BLaER1 treated with 17β-estradiol and CSF1 and Interleukin-3, amounts not matched to agents 10 nM and 100 nM (cell line): ENCODE data around the gene PVR.
"Not testable (repeated sequence)": the region's sequence is repeated elsewhere in the genome, so short reads cannot be mapped to it uniquely, and the experiment has no call there.

ENCODE experiments used
- H3K27ac ChIP-seq, 11 experiments: shearing (Covaris generic); formaldehyde crosslinking; 2 replicates each; pipeline ENCODE4 v1.8.1; 2022
- H3K27me3 ChIP-seq, 11 experiments: shearing (Covaris generic); formaldehyde crosslinking; 2 replicates each; pipeline ENCODE4 v1.8.1; 2022
- H3K36me3 ChIP-seq, 11 experiments: shearing (Covaris generic); formaldehyde crosslinking; 2 replicates each; pipeline ENCODE4 v1.8.1; 2022
- H3K4me1 ChIP-seq, 10 experiments: shearing (Covaris generic); formaldehyde crosslinking; 2 replicates each; pipeline ENCODE4 v1.8.1; 2022
- H3K4me2 ChIP-seq, 11 experiments: shearing (Covaris generic); formaldehyde crosslinking; 2 replicates each; pipeline ENCODE4 v1.8.1; 2022
- H3K4me3 ChIP-seq, 10 experiments: shearing (Covaris generic); formaldehyde crosslinking; 2 replicates each; pipeline ENCODE4 v1.8.1; 2022
- H3K9ac ChIP-seq, 11 experiments: shearing (Covaris generic); formaldehyde crosslinking; 2 replicates each; pipeline ENCODE4 v1.8.1; 2022
- H3K9me3 ChIP-seq, 11 experiments: shearing (Covaris generic); formaldehyde crosslinking; replicated peaks in 1 of 11; 2 replicates each; pipeline ENCODE4 v1.8.1; 2022
- H4K20me1 ChIP-seq, 11 experiments: shearing (Covaris generic); formaldehyde crosslinking; 2 replicates each; pipeline ENCODE4 v1.8.1; 2022
- Cebpa-rat ChIP-seq, 11 experiments: shearing (Covaris generic); IDR thresholded peaks; 2 replicates each; pipeline ENCODE4 v1.8.1; 2022

The PVR gene

GRCh38 chr19:44661205-44661604, 17.5 kb downstream of the PVR start:
- Histone ChIP-seq H3K9me3 (no peaks in the 10 kb centered on the region), H3K4me2 (no peak overlapping the region), H3K4me3 (no peak overlapping the region), H3K9ac (no peak overlapping the region), H3K4me1 (peaks cover 0 to 7% (median 0%) of the 10 kb centered on the region in 10 experiments; a peak in 5 of 20 replicates), H3K27ac (no peak overlapping the region), H4K20me1 (no peaks in the 10 kb centered on the region; a peak in 2 of 22 replicates), H3K27me3 (no peaks in the 10 kb centered on the region), H3K36me3 (peaks cover 0 to 62% (median 16%) of the 10 kb centered on the region in 11 experiments; a peak in 14 of 22 replicates)
- no peak for TF ChIP-seq Cebpa-rat (IDR thresholded peaks at IDR 0.05)

GRCh38 chr19:44661904-44662303, 18.2 kb downstream of the PVR start:
- Histone ChIP-seq H3K9ac (no peak overlapping the region), H3K9me3 (no peaks in the 10 kb centered on the region), H3K27me3 (no peaks in the 10 kb centered on the region), H3K4me1 (peaks cover 0 to 7% (median 0%) of the 10 kb centered on the region in 10 experiments; a peak in 5 of 20 replicates), H3K36me3 (peaks cover 0 to 57% (median 16%) of the 10 kb centered on the region in 11 experiments; a peak in 14 of 22 replicates), H4K20me1 (no peaks in the 10 kb centered on the region; a peak in 2 of 22 replicates), H3K4me2 (no peak overlapping the region), H3K4me3 (no peak overlapping the region), H3K27ac (no peak overlapping the region)
- TF ChIP-seq Cebpa-rat (IDR thresholded peaks at IDR 0.05) = no peak

GRCh38 chr19:44662691-44663385, 19.1 kb downstream of the PVR start:
- no peaks in the 10 kb centered on the region for H4K20me1 ChIP-seq
- no peak overlapping the region for H3K27ac ChIP-seq
- H3K36me3 ChIP-seq = peaks cover 0 to 54% (median 13%) of the 10 kb centered on the region in 11 experiments; a peak in 14 of 22 replicates
- H3K4me1 ChIP-seq = no peaks in the 10 kb centered on the region
- no peak for TF ChIP-seq Cebpa-rat (IDR thresholded peaks at IDR 0.05)
- H3K9me3 ChIP-seq = no peaks in the 10 kb centered on the region
- H3K4me3 ChIP-seq = no peak overlapping the region
- no peaks in the 10 kb centered on the region for H3K27me3 ChIP-seq
- H3K4me2 ChIP-seq = no peak overlapping the region
- H3K9ac ChIP-seq = no peak overlapping the region

- Histone ChIP-seq H3K9ac (no peak overlapping the region), H3K9me3 (no peaks in the 10 kb centered on the region), H3K4me3 (no peak overlapping the region), H4K20me1 (no peaks in the 10 kb centered on the region), H3K27me3 (no peaks in the 10 kb centered on the region), H3K4me1 (no peaks in the 10 kb centered on the region), H3K36me3 (peaks cover 0 to 43% (median 6%) of the 10 kb centered on the region in 11 experiments; a peak in 11 of 22 replicates), H3K4me2 (no peak overlapping the region), H3K27ac (no peak overlapping the region)
- TF ChIP-seq Cebpa-rat (IDR thresholded peaks at IDR 0.05) = no peak
Measured at GRCh38 chr19:44663996-44664395, 20.3 kb downstream of the PVR start.

- no peaks in the 10 kb centered on the region for H3K9me3 ChIP-seq
- H4K20me1 ChIP-seq = no peaks in the 10 kb centered on the region
Measured at GRCh38 chr19:44664976-44665375, 21.3 kb downstream of the PVR start.

GRCh38 chr19:44666852-44667556, 23.3 kb downstream of the PVR start:
- Histone ChIP-seq H3K9ac (no peak overlapping the region), H3K4me2 (no peak overlapping the region), H3K27me3 (no peaks in the 10 kb centered on the region), H3K4me3 (no peak overlapping the region), H3K27ac (no peak overlapping the region), H3K36me3 (peaks cover 0 to 14% (median 0%) of the 10 kb centered on the region in 11 experiments; a peak in 4 of 22 replicates), H4K20me1 (no peaks in the 10 kb centered on the region), H3K4me1 (no peaks in the 10 kb centered on the region), H3K9me3 (peaks cover 0 to 5% (median 0%) of the 10 kb centered on the region in 11 experiments; a peak in 3 of 22 replicates)
- no peak for TF ChIP-seq Cebpa-rat (IDR thresholded peaks at IDR 0.05)

More at GRCh38 chr19:44664976-44665375, 21.3 kb downstream of the PVR start:
- Histone ChIP-seq H3K27ac (no peak overlapping the region), H3K9ac (no peak overlapping the region), H3K4me2 (no peak overlapping the region), H3K36me3 (peaks cover 0 to 33% (median 6%) of the 10 kb centered on the region in 11 experiments; a peak in 8 of 22 replicates), H3K27me3 (no peaks in the 10 kb centered on the region), H3K4me3 (no peak overlapping the region), H3K4me1 (no peaks in the 10 kb centered on the region)
- no peak for TF ChIP-seq Cebpa-rat (IDR thresholded peaks at IDR 0.05)

- H3K4me1 ChIP-seq = no peaks in the 10 kb centered on the region
- H4K20me1 ChIP-seq = no peaks in the 10 kb centered on the region
- no peaks in the 10 kb centered on the region for H3K27me3 ChIP-seq
- no peaks in the 10 kb centered on the region for H3K36me3 ChIP-seq
- peaks cover 0 to 8% (median 0%) of the 10 kb centered on the region in 11 experiments; a peak in 4 of 22 replicates for H3K9me3 ChIP-seq
- H3K9ac ChIP-seq = no peak overlapping the region
- H3K4me2 ChIP-seq = no peak overlapping the region
- H3K27ac ChIP-seq = no peak overlapping the region
- no peak for TF ChIP-seq Cebpa-rat (IDR thresholded peaks at IDR 0.05)
- no peak overlapping the region for H3K4me3 ChIP-seq
Measured at GRCh38 chr19:44668985-44669764, 25.5 kb downstream of the PVR start.

GRCh38 chr19:44670027-44670426, 26.3 kb downstream of the PVR start:
- not testable (repeated sequence) for H3K27ac ChIP-seq, H3K27me3 ChIP-seq, H4K20me1 ChIP-seq, H3K4me2 ChIP-seq, H3K9me3 ChIP-seq, H3K4me3 ChIP-seq, H3K9ac ChIP-seq, H3K36me3 ChIP-seq, H3K4me1 ChIP-seq

GRCh38 chr19:44671400-44671799, 27.7 kb downstream of the PVR start, which contains the start of gene CEACAM19:
CEACAM19 (plus strand) TSS chr19:44671482; CDS start chr19:44671932, 450 bp downstream.
- Histone ChIP-seq H4K20me1 (no peaks in the 10 kb centered on the region), H3K4me2 (no peak within 1 kb of the TSS), H3K9me3 (peaks cover 0 to 8% (median 0%) of the 10 kb centered on the region in 11 experiments; a peak in 4 of 22 replicates), H3K9ac (no peak within 1 kb of the TSS), H3K27ac (no peak within 1 kb of the TSS), H3K4me1 (peaks cover 0 to 1% (median under 1%) of the 10 kb centered on the region in 10 experiments; a peak in 6 of 20 replicates), H3K36me3 (no peaks in the 10 kb centered on the region), H3K4me3 (no peak within 1 kb of the TSS), H3K27me3 (no peaks in the 10 kb centered on the region)
- TF ChIP-seq Cebpa-rat (IDR thresholded peaks at IDR 0.05) = no peak
